Ascending aorta (tissue), 2 donors: Measurements from ENCODE around the gene AUH. TPM values are rescaled to one million over a fixed set of nuclear protein-coding genes. Genes with fewer than 3 reads are reported as not detected.

Source experiments
- DNase-seq, 2 donors: peaks; one replicate each; pipeline ENCODE4 v3.0.0-alpha.2; 2019; ENCODE audit warnings: low spot score in 2 of 2
- H3K27ac ChIP-seq, 2 donors: fragments of 200-600 bp; sonication (generic); one replicate each; pipeline ENCODE4 v1.5.1; 2016 to 2017; ENCODE audit warnings: mild to moderate bottlenecking in 1 of 2
- H3K27me3 ChIP-seq: fragments of 200-600 bp; sonication (generic); one replicate; pipeline ENCODE4 v1.5.1; 2017
- H3K36me3 ChIP-seq, 2 donors: fragments of 200-600 bp; sonication (generic); one replicate each; pipeline ENCODE4 v1.5.1; 2016
- H3K4me1 ChIP-seq, 2 donors: fragments of 200-600 bp; sonication (generic); one replicate each; pipeline ENCODE4 v1.5.1; 2016 to 2017; ENCODE audit warnings: mild to moderate bottlenecking in 1 of 2
- H3K4me3 ChIP-seq, 2 donors: fragments of 200-600 bp; sonication (generic); one replicate each; pipeline ENCODE4 v1.5.1; 2016 to 2017; ENCODE audit warnings: mild to moderate bottlenecking in 1 of 2
- H3K9me3 ChIP-seq, 2 donors: fragments of 200-600 bp; sonication (generic); one replicate each; pipeline ENCODE4 v1.5.1; 2016
- CTCF ChIP-seq, 3 experiments: fragments of 200-600 bp in 2 of 3; fragments of 450-650 bp in 1 of 3; sonication (generic) in 2 of 3; IDR thresholded peaks; one replicate each; pipeline ENCODE4 v1.5.1; 2016 to 2019; ENCODE audit warnings: antibody characterized with exemption in 3 of 3, mild to moderate bottlenecking in 1 of 3, moderate library complexity in 1 of 3
- intact Hi-C: fragments of 100-400 bp; cut with DNase I; formaldehyde crosslinking; loops from one replicate; pipeline ENCODE4 v1.15.1; 2023
- total RNA-seq: library from RNA; depleted of rRNA; stranded (reverse); fragments of >200 nt; gene quantifications from one replicate; pipeline ENCODE4 v1.1.0, GENCODE V29; 2016

AUH gene
- total RNA-seq, 1 donor from 2014 or later = 46.2 TPM

GRCh38 chr9:91179237-91180138, 182.2 kb downstream of the AUH start:
- TF ChIP-seq CTCF (IDR thresholded peaks at IDR 0.05) = no peak
- intact Hi-C loops = no loop called here
- peak in 1 of 2 donors; percentile 55 for DNase-seq

DNA sequence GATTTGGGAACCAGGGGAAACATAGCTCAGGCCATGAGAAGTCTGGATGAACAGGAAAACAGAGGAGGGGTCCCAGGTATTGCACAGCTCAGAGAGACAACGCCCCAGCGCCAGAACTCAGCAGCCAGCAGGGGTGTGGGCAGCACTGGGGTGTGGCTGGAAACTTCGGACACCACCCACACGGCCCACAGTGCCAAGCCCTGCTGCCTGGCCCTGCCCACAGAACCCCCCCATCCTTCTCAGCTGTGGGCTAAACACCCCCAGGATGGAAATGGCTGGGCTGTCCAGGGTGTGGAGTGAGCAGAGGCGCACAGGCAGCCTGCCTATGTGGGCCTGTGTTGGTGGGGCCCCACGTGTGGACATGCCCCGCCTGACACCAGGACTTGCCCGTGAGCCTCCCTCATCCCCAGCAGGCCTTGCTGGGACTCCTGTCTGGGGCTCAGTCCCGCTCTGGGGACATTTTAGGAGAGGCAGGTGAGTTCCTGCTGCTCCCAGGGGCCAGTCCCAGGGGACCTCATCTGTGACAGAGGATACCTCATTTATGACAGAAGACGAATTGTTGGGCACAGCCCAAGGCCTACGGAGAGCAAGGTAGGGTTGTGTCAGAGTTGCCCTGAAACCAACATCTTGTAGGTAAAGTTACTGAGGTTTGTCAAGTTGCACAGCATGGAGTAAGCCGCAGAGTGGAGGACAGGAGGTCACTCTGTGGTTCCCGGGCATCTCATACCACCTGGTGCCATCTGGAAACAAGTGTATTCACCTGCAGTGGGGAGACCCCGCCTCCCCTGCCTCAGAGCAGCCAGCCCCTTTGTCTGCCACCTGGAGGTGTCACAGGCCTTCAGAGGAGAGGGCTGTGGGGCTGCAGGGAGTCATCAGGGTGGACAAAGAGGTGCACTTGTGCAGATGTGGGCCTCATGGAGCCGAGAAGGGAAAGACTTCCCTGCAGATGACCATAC, 183.2 kb downstream of the AUH start:
- DNase-seq = peak in 1 of 2 donors; percentile 61
- H3K9me3 ChIP-seq = no peaks in the 10 kb centered on the region
- intact Hi-C loops = no loop called here
- H3K36me3 ChIP-seq = no peaks in the 10 kb centered on the region
- H3K4me3 ChIP-seq = no peak overlapping the region
- no peak for TF ChIP-seq CTCF (IDR thresholded peaks at IDR 0.05)
- H3K27me3 ChIP-seq = no peaks in the 10 kb centered on the region
- no peaks in the 10 kb centered on the region for H3K4me1 ChIP-seq
- no peak overlapping the region for H3K27ac ChIP-seq

More at GRCh38 chr9:91179237-91180138, 182.2 kb downstream of the AUH start:
- Histone ChIP-seq H3K36me3 (no peaks in the 10 kb centered on the region), H3K27me3 (no peaks in the 10 kb centered on the region), H3K4me3 (no peak overlapping the region), H3K27ac (no peak overlapping the region), H3K9me3 (no peaks in the 10 kb centered on the region), H3K4me1 (no peaks in the 10 kb centered on the region)

DNA sequence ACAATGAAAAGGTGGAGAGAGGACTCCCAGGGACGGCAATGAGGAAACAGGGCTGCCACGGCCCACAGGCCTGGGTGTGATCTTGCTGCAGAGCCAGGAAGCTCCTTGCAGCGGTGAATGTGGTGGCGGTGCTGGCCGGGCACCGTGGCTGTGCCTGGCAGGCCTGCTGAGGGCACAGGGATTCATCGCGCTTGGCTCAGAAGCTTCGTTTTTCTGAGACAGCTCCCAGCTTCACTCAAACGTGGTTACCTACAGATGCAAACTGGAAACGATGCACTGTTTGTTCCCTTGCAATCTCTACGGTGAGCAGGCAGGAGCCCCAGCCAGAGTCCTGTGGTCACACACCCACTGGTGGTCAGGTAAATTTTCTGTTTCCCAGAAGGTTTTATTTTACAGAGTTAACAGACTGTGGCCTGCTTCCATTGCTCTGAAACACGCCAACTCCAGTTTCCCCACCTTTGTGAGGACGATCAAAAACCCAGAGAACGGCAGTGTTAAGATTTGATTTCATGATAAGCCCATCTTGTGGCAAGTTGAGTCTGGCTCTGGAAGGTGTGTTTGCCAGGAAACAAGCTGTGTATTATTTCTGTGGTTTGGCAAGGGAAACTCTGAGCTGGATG, 183.9 kb downstream of the AUH start:
- Histone ChIP-seq H3K4me3 (no peak overlapping the region), H3K27me3 (no peaks in the 10 kb centered on the region), H3K4me1 (no peaks in the 10 kb centered on the region), H3K36me3 (no peaks in the 10 kb centered on the region), H3K9me3 (no peaks in the 10 kb centered on the region), H3K27ac (no peak overlapping the region)
- no peak for TF ChIP-seq CTCF (IDR thresholded peaks at IDR 0.05)
- intact Hi-C loops = no loop called here
- DNase-seq = peak in 1 of 2 donors; percentile 59

DNA sequence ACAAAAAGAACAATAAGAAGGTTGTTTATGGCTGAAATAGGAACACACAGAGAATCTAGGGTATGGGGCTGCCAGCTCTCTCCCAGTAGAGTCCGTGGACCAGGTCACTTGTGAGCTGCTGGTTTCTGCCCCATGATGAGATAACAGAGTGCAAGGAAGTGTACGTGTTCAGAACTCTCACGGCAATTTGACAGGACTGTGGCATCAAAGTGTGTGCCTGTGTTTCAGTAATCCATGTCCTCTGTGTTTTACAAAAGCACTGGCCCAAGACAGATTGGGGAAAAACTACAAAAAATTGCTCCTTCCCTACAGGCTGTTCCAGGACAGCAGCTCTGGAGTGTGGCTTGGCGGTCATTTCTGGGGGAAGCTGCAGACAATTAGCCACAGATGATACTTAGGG, 184.6 kb downstream of the AUH start:
- Histone ChIP-seq H3K36me3 (no peaks in the 10 kb centered on the region), H3K4me1 (no peaks in the 10 kb centered on the region), H3K4me3 (no peak overlapping the region), H3K9me3 (peaks cover 0 to 4% of the 10 kb centered on the region in 2 donors), H3K27ac (no peak overlapping the region), H3K27me3 (no peaks in the 10 kb centered on the region)
- no peak for TF ChIP-seq CTCF (IDR thresholded peaks at IDR 0.05)
- peak in 1 of 2 donors; percentile 44 for DNase-seq
- intact Hi-C loops = no loop called here

GRCh38 chr9:91176426-91176825, 185.3 kb downstream of the AUH start:
- Histone ChIP-seq H3K9me3 (peaks cover 0 to 10% of the 10 kb centered on the region in 2 donors), H3K4me1 (no peaks in the 10 kb centered on the region), H3K27ac (no peak overlapping the region), H3K27me3 (no peaks in the 10 kb centered on the region), H3K4me3 (no peak overlapping the region), H3K36me3 (no peaks in the 10 kb centered on the region)
- no peak for DNase-seq
- intact Hi-C loops = no loop called here
- TF ChIP-seq CTCF (IDR thresholded peaks at IDR 0.05) = no peak
